Cardiac fibroblast (primary cell): ENCODE results near the gene ESD.
"Not testable (repeated sequence)": the region's sequence is repeated elsewhere in the genome, so short reads cannot be mapped to it uniquely, and the experiment has no call there.

Source experiments
- DNase-seq, 2 donors: peaks; one replicate each; pipeline versions ENCODE4 v3.0.0 to v3.0.0-alpha.2; 2010; ENCODE audit warnings: low read depth in 2 of 2
- H3K4me3 ChIP-seq, 2 donors: replicated peaks in 1 of 2; 1 replicate in 1 of 2; 2 replicates in 1 of 2; pipeline ENCODE4 v1.5.1; 2011; ENCODE audit warnings: low read depth in 2 of 2, low read length in 2 of 2, mild to moderate bottlenecking in 2 of 2, moderate library complexity in 1 of 2
- CTCF ChIP-seq: IDR thresholded peaks from one replicate; pipeline ENCODE4 v1.5.1; 2011; ENCODE audit warnings: low read depth, mild to moderate bottlenecking, low read length, inconsistent platforms

The ESD gene

GRCh38 chr13:46812301-46812797 is 15.4 kb upstream of the ESD start:
- DNase-seq: peak in 1 of 2 donors; percentile 7
- no peak overlapping the region for H3K4me3 ChIP-seq
- TF ChIP-seq CTCF: no peak

- H3K4me3 ChIP-seq: no peak overlapping the region
- peak in 1 of 2 donors; percentile 62 for DNase-seq
- TF ChIP-seq CTCF: no peak
These were observed 13.5 kb upstream of the ESD start for GRCh38 chr13:46810440-46810839.

- DNase-seq, H3K4me3 ChIP-seq: not testable (repeated sequence)
These were observed 8.0 kb upstream of the ESD start for GRCh38 chr13:46804921-46805320.

GRCh38 chr13:46804391-46804815 is 7.4 kb upstream of the ESD start:
- TF ChIP-seq CTCF: no peak
- no peak overlapping the region for H3K4me3 ChIP-seq
- peak; percentile 66 to 99 for DNase-seq

GRCh38 chr13:46803586-46803985 is 6.6 kb upstream of the ESD start:
- peak in 1 of 2 donors; percentile 72 for DNase-seq
- TF ChIP-seq CTCF: no peak

GRCh38 chr13:46801858-46802257 is 4.9 kb upstream of the ESD start:
- DNase-seq: peak in 1 of 2 donors; percentile 18
- no peak for TF ChIP-seq CTCF
- no peak overlapping the region for H3K4me3 ChIP-seq

More at GRCh38 chr13:46803586-46803985, 6.6 kb upstream of the ESD start:
- H3K4me3 ChIP-seq: no peak overlapping the region

GRCh38 chr13:46799139-46799538 is 2.2 kb upstream of the ESD start:
- DNase-seq: no peak
- TF ChIP-seq CTCF: no peak
- H3K4me3 ChIP-seq: no peak overlapping the region
